Islet of Langerhans (tissue), 1 donor: Measurements from ENCODE around the gene TECRL.

Experiments
- FAIRE-seq: peaks from one replicate; lab custom pipeline; 2011; peaks lifted over from hg19 to GRCh38; lab: Jason Lieb, UNC

Gene TECRL

GRCh38 chr4:64326507-64326906 is 82.7 kb downstream of the TECRL start:
- FAIRE-seq: no peak

- FAIRE-seq: no peak
These were observed 103.0 kb downstream of the TECRL start for GRCh38 chr4:64306255-64306565.

GRCh38 chr4:64305565-64306254 is 103.5 kb downstream of the TECRL start:
- FAIRE-seq: no peak

- no peak for FAIRE-seq
These were observed 136.8 kb downstream of the TECRL start for GRCh38 chr4:64272432-64272831.

GRCh38 chr4:64271601-64272081 is 137.6 kb downstream of the TECRL start:
- FAIRE-seq: no peak

GRCh38 chr4:64266669-64267068 is 142.6 kb downstream of the TECRL start:
- FAIRE-seq: no peak

GRCh38 chr4:64266263-64266662 is 143.0 kb downstream of the TECRL start:
- no peak for FAIRE-seq

- FAIRE-seq: no peak
These were observed 157.5 kb downstream of the TECRL start for GRCh38 chr4:64251781-64252180.

- no peak for FAIRE-seq
These were observed 158.8 kb downstream of the TECRL start for GRCh38 chr4:64250488-64250887.

- FAIRE-seq: no peak
These were observed 159.2 kb downstream of the TECRL start for GRCh38 chr4:64250061-64250460.

GRCh38 chr4:64248186-64248585 is 161.1 kb downstream of the TECRL start:
- no peak for FAIRE-seq

- FAIRE-seq: no peak
These were observed 178.4 kb downstream of the TECRL start for GRCh38 chr4:64230709-64231310.
